Liver (tissue), 9 donors: ENCODE data around the gene CLPTM1L. TPM values are rescaled to one million over a fixed set of nuclear protein-coding genes. Genes with fewer than 3 reads are reported as not detected.

ENCODE experiments used
- DNase-seq: peaks from one replicate; pipeline ENCODE4 v3.0.0-alpha.2; 2017; ENCODE audit warnings: low spot score
- H3K27ac ChIP-seq, 2 donors: one replicate each; pipeline ENCODE4 v1.7.0; 2013; ENCODE audit warnings: inconsistent platforms in 2 of 2, low read length in 2 of 2, control low read depth in 1 of 2, low read depth in 1 of 2, mild to moderate bottlenecking in 1 of 2
- H3K27me3 ChIP-seq, 4 donors: one replicate each; pipeline versions ENCODE4 v1.6.1 to v1.7.0; 2013; ENCODE audit warnings: low read length in 3 of 4, inconsistent platforms in 1 of 4, mild to moderate bottlenecking in 1 of 4, moderate library complexity in 1 of 4; ENCODE audit not compliant: control insufficient read depth in 4 of 4, insufficient read depth in 4 of 4
- H3K36me3 ChIP-seq, 4 donors: one replicate each; pipeline versions ENCODE4 v1.6.1 to v1.7.0; 2013; ENCODE audit warnings: low read length in 3 of 4, mild to moderate bottlenecking in 3 of 4, low read depth in 1 of 4, moderate library complexity in 1 of 4; ENCODE audit not compliant: control insufficient read depth in 4 of 4, insufficient read depth in 3 of 4
- H3K4me1 ChIP-seq, 4 donors: one replicate each; pipeline versions ENCODE4 v1.6.1 to v1.7.0; 2013; ENCODE audit warnings: low read length in 3 of 4, mild to moderate bottlenecking in 3 of 4, moderate library complexity in 1 of 4; ENCODE audit not compliant: control insufficient read depth in 4 of 4, insufficient read depth in 4 of 4
- H3K4me3 ChIP-seq, 3 donors: one replicate each; pipeline versions ENCODE4 v1.6.1 to v1.7.0; 2013; ENCODE audit warnings: low read length in 3 of 3, control low read depth in 1 of 3, low read depth in 1 of 3, mild to moderate bottlenecking in 1 of 3
- H3K9ac ChIP-seq, 2 donors: one replicate each; pipeline ENCODE4 v1.7.0; 2013; ENCODE audit warnings: low read length in 2 of 2, mild to moderate bottlenecking in 2 of 2, moderate library complexity in 2 of 2, control low read depth in 1 of 2, low read depth in 1 of 2
- H3K9me3 ChIP-seq, 4 donors: one replicate each; pipeline versions ENCODE4 v1.6.1 to v1.7.0; 2013; ENCODE audit warnings: low read length in 3 of 4; ENCODE audit not compliant: control insufficient read depth in 4 of 4
- EGR1 ChIP-seq, 2 donors: IDR thresholded peaks; 2 replicates each; pipeline ENCODE4 v1.6.1; 2016 to 2018; ENCODE audit warnings: antibody characterized with exemption in 2 of 2, low read depth in 2 of 2
- FOXA1 ChIP-seq: IDR thresholded peaks from 2 replicates; pipeline ENCODE4 v1.6.1; 2016; ENCODE audit warnings: antibody characterized with exemption
- FOXA2 ChIP-seq: IDR thresholded peaks from 2 replicates; pipeline ENCODE4 v1.6.1; 2016; ENCODE audit warnings: antibody characterized with exemption
- GABPA ChIP-seq, 2 donors: IDR thresholded peaks in 1 of 2; conservative IDR thresholded peaks in 1 of 2; 2 replicates each; pipeline ENCODE4 v1.6.1; 2016; ENCODE audit warnings: antibody characterized with exemption in 2 of 2, mild to moderate bottlenecking in 1 of 2, moderate library complexity in 1 of 2
- HNF4A ChIP-seq, 2 donors: conservative IDR thresholded peaks; 2 replicates each; pipeline ENCODE4 v1.6.1; 2016; ENCODE audit warnings: antibody characterized with exemption in 2 of 2, mild to moderate bottlenecking in 2 of 2
- JUND ChIP-seq, 2 donors: IDR thresholded peaks; 2 replicates each; pipeline ENCODE4 v1.6.1; 2016; ENCODE audit warnings: antibody characterized with exemption in 2 of 2
- RXRA ChIP-seq, 2 donors: IDR thresholded peaks; 2 replicates each; pipeline ENCODE4 v1.6.1; 2017 to 2018; ENCODE audit warnings: antibody characterized with exemption in 2 of 2, mild to moderate bottlenecking in 1 of 2
- TAF1 ChIP-seq: conservative IDR thresholded peaks from 2 replicates; pipeline ENCODE4 v1.6.1; 2016; ENCODE audit warnings: antibody characterized with exemption, mild to moderate bottlenecking
- YY1 ChIP-seq: IDR thresholded peaks from 2 replicates; pipeline ENCODE4 v1.6.1; 2016; ENCODE audit warnings: antibody characterized with exemption, mild to moderate bottlenecking
- WGBS: extraction: QIAGEN DNeasy Blood & Tissue Kit; methylation state at CpG from one replicate; pipeline ENCODE4 v1.1.7; 2013; 5-methylcytosine and 5-hydroxymethylcytosine counted together
- polyA plus RNA-seq, 2 donors: library from polyadenylated mRNA; stranded (reverse) in 1 of 2; unstranded in 1 of 2; fragments of 200-250 nt in 1 of 2; fragments of >200 nt in 1 of 2; fragmentation: Nextera tagmentation in 1 of 2; extraction: Ambion mirVana in 1 of 2; gene quantifications; one replicate each; pipeline versions ENCODE4 v1.2.1 to v1.2.3, GENCODE V29; 2013 to 2015
- total RNA-seq, 2 donors: library from RNA; depleted of rRNA; stranded (reverse); fragments of >200 nt; gene quantifications; one replicate each; pipeline ENCODE4 v1.2.3, GENCODE V29; 2014
- TF ChIP-seq, protein P1 (sequence below): IDR thresholded peaks from 2 replicates; pipeline ENCODE4 v1.6.1; 2016; ENCODE audit warnings: antibody characterized with exemption
- TF ChIP-seq, protein P2 (sequence below): IDR thresholded peaks from 2 replicates; pipeline ENCODE4 v1.6.1; 2016; ENCODE audit warnings: antibody characterized with exemption, mild to moderate bottlenecking
- TF ChIP-seq, protein P3 (sequence below): fragments of 150-350 bp; IDR thresholded peaks from 2 replicates; pipeline ENCODE4 v1.5.1; 2017; ENCODE audit warnings: improper control_type of control experiment, low read depth, low read length; ENCODE audit not compliant: missing input control
- TF ChIP-seq, protein P4 (sequence below): IDR thresholded peaks from 2 replicates; pipeline ENCODE4 v1.6.1; 2016; ENCODE audit warnings: antibody characterized with exemption
- TF ChIP-seq, protein P5 (sequence below): IDR thresholded peaks from 2 replicates; pipeline ENCODE4 v1.6.1; 2016; ENCODE audit warnings: antibody characterized with exemption
- donor health status: healthy.
- donor health status: healthy.
- donor health status: healthy.
- donor health status: healthy.
- donor health status: healthy.

Gene CLPTM1L
- total and polyA plus RNA-seq, 4 donors = 69.2 to 255 (median 146) TPM

DNA sequence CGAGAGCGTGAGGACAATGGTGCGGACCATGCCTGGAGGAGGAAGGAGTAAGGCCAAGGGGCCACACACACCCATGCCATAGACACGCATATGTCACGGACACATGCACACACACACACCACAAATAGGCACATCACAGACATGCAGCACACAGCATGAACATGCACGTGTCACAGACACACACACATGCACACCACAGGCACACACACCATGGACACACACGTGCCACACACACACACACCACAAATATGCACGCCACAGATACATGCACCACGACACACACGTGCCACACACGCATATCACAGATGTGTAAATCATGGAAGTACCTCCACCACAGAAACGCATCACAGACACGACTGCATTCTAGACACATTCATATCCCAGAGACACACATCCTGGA is 66.7 kb downstream of the CLPTM1L start:
- H3K9me3 ChIP-seq = peaks cover 0 to 8% (median 0%) of the 10 kb centered on the region in 4 donors
- WGBS = 94% methylated on average over 13 of the region's 13 CpGs
- DNase-seq = no peak
- no peaks in the 10 kb centered on the region for H3K27me3 ChIP-seq
- no peak overlapping the region for H3K4me3 ChIP-seq
- TF ChIP-seq HNF4A (conservative IDR thresholded peaks at IDR 0.05) (no peak), YY1 (no peak), RXRA (IDR thresholded peaks at IDR 0.05) (no peak), JUND (IDR thresholded peaks at IDR 0.05) (no peak)
- TF ChIP-seq, protein P1, sequence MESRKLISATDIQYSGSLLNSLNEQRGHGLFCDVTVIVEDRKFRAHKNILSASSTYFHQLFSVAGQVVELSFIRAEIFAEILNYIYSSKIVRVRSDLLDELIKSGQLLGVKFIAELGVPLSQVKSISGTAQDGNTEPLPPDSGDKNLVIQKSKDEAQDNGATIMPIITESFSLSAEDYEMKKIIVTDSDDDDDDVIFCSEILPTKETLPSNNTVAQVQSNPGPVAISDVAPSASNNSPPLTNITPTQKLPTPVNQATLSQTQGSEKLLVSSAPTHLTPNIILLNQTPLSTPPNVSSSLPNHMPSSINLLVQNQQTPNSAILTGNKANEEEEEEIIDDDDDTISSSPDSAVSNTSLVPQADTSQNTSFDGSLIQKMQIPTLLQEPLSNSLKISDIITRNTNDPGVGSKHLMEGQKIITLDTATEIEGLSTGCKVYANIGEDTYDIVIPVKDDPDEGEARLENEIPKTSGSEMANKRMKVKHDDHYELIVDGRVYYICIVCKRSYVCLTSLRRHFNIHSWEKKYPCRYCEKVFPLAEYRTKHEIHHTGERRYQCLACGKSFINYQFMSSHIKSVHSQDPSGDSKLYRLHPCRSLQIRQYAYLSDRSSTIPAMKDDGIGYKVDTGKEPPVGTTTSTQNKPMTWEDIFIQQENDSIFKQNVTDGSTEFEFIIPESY = no peak
- TF ChIP-seq, protein P2, sequence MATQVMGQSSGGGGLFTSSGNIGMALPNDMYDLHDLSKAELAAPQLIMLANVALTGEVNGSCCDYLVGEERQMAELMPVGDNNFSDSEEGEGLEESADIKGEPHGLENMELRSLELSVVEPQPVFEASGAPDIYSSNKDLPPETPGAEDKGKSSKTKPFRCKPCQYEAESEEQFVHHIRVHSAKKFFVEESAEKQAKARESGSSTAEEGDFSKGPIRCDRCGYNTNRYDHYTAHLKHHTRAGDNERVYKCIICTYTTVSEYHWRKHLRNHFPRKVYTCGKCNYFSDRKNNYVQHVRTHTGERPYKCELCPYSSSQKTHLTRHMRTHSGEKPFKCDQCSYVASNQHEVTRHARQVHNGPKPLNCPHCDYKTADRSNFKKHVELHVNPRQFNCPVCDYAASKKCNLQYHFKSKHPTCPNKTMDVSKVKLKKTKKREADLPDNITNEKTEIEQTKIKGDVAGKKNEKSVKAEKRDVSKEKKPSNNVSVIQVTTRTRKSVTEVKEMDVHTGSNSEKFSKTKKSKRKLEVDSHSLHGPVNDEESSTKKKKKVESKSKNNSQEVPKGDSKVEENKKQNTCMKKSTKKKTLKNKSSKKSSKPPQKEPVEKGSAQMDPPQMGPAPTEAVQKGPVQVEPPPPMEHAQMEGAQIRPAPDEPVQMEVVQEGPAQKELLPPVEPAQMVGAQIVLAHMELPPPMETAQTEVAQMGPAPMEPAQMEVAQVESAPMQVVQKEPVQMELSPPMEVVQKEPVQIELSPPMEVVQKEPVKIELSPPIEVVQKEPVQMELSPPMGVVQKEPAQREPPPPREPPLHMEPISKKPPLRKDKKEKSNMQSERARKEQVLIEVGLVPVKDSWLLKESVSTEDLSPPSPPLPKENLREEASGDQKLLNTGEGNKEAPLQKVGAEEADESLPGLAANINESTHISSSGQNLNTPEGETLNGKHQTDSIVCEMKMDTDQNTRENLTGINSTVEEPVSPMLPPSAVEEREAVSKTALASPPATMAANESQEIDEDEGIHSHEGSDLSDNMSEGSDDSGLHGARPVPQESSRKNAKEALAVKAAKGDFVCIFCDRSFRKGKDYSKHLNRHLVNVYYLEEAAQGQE = no peak
- TF ChIP-seq, protein P3, sequence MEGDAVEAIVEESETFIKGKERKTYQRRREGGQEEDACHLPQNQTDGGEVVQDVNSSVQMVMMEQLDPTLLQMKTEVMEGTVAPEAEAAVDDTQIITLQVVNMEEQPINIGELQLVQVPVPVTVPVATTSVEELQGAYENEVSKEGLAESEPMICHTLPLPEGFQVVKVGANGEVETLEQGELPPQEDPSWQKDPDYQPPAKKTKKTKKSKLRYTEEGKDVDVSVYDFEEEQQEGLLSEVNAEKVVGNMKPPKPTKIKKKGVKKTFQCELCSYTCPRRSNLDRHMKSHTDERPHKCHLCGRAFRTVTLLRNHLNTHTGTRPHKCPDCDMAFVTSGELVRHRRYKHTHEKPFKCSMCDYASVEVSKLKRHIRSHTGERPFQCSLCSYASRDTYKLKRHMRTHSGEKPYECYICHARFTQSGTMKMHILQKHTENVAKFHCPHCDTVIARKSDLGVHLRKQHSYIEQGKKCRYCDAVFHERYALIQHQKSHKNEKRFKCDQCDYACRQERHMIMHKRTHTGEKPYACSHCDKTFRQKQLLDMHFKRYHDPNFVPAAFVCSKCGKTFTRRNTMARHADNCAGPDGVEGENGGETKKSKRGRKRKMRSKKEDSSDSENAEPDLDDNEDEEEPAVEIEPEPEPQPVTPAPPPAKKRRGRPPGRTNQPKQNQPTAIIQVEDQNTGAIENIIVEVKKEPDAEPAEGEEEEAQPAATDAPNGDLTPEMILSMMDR = no peak
- TF ChIP-seq, protein P4, sequence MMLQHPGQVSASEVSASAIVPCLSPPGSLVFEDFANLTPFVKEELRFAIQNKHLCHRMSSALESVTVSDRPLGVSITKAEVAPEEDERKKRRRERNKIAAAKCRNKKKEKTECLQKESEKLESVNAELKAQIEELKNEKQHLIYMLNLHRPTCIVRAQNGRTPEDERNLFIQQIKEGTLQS = no peak
- H3K4me1 ChIP-seq = no peaks in the 10 kb centered on the region
- no peaks in the 10 kb centered on the region for H3K36me3 ChIP-seq
- no peak overlapping the region for H3K27ac ChIP-seq
- H3K9ac ChIP-seq = no peak overlapping the region

DNA sequence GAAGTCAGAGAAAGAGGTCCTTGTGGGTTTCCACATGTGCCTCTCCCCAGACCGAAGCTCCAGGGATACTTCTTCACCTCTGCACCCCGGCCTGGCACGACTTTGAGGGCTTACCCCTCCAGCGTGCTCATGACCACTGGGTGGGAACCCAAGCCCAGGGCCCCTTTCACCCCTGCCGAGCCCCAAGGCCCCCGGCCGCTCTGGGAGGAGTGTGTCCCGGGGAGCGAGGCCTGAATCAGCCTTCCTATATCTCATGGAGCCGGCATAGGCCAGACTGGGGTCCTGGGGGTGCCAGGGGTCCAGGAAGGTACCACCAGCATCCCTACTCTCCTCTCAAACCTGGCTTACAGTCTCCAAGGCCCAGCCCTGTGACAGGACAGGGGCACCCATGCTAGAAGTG is 67.1 kb downstream of the CLPTM1L start:
- no peak overlapping the region for H3K4me3 ChIP-seq
- no peak overlapping the region for H3K27ac ChIP-seq
- peaks cover 0 to 8% (median 0%) of the 10 kb centered on the region in 4 donors for H3K9me3 ChIP-seq
- H3K36me3 ChIP-seq = no peaks in the 10 kb centered on the region
- no peak for DNase-seq
- 91% methylated on average over 10 of the region's 10 CpGs for whole genome bisulfite sequencing
- H3K27me3 ChIP-seq = no peaks in the 10 kb centered on the region
- H3K9ac ChIP-seq = no peak overlapping the region
- H3K4me1 ChIP-seq = no peaks in the 10 kb centered on the region
- TF ChIP-seq FOXA2 (no peak), GABPA (IDR thresholded peaks at IDR 0.05 in 1 of 2, conservative IDR thresholded peaks at IDR 0.05 in 1 of 2) (no peak), EGR1 (IDR thresholded peaks at IDR 0.05; ENCODE audit: low read depth in 2 of 2) (no peak), TAF1 (no peak), FOXA1 (no peak), YY1 (no peak)
- TF ChIP-seq, protein P5, sequence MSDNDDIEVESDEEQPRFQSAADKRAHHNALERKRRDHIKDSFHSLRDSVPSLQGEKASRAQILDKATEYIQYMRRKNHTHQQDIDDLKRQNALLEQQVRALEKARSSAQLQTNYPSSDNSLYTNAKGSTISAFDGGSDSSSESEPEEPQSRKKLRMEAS = no peak
- TF ChIP-seq, protein P4 = no peak
